HepG2 (cell line): Measurements from ENCODE around the gene GLRX2. TPM values are rescaled to one million over a fixed set of nuclear protein-coding genes. Genes with fewer than 3 reads are reported as not detected.

Experiments used
- ATF1 ChIP-seq: IDR thresholded peaks from 2 replicates; pipeline ENCODE4 v1.6.1; 2016; ENCODE audit warnings: mild to moderate bottlenecking, control low read depth
- ATRX ChIP-seq: sonication (generic); formaldehyde crosslinking; IDR thresholded peaks from 2 replicates; pipeline ENCODE4 v1.4.0; 2020; ENCODE audit warnings: missing genetic modification reagents, borderline replicate concordance
- CAMTA2 ChIP-seq: sonication (generic); formaldehyde crosslinking; IDR thresholded peaks from 2 replicates; pipeline ENCODE4 v1.4.0; 2020; ENCODE audit warnings: mild to moderate bottlenecking, missing genetic modification reagents, borderline replicate concordance
- CENPX ChIP-seq: sonication (generic); formaldehyde crosslinking; IDR thresholded peaks from 2 replicates; pipeline ENCODE4 v1.9.0; 2021; ENCODE audit warnings: mild to moderate bottlenecking, missing genetic modification reagents, moderate library complexity
- CSRNP2 ChIP-seq: sonication (generic); formaldehyde crosslinking; conservative IDR thresholded peaks from 2 replicates; pipeline ENCODE4 v1.8.0; 2022; ENCODE audit warnings: low read depth, missing genetic modification reagents
- E2F1 ChIP-seq: sonication (generic); formaldehyde crosslinking; IDR thresholded peaks from 2 replicates; pipeline ENCODE4 v1.5.0; 2020; ENCODE audit warnings: missing genetic modification reagents
- FOXM1 ChIP-seq: sonication (generic); formaldehyde crosslinking; IDR thresholded peaks from 2 replicates; pipeline ENCODE4 v1.5.0; 2020; ENCODE audit warnings: missing genetic modification reagents
- GATAD2A ChIP-seq: IDR thresholded peaks from 2 replicates; pipeline ENCODE4 v1.6.1; 2016
- GTF2F1 ChIP-seq: fragments of 150-350 bp; IDR thresholded peaks from 2 replicates; pipeline ENCODE4 v1.6.1; 2014; ENCODE audit warnings: low read length
- ISX ChIP-seq: sonication (generic); formaldehyde crosslinking; conservative IDR thresholded peaks from 2 replicates; pipeline ENCODE4 v1.5.0; 2020; ENCODE audit warnings: missing genetic modification reagents
- JUNB ChIP-seq: sonication (generic); formaldehyde crosslinking; IDR thresholded peaks from 2 replicates; pipeline ENCODE4 v1.8.0; 2022; ENCODE audit warnings: missing genetic modification reagents, mild to moderate bottlenecking, borderline replicate concordance
- NBN ChIP-seq: fragments of 450-650 bp; conservative IDR thresholded peaks from 2 replicates; pipeline ENCODE4 v1.6.1; 2017
- REXO4 ChIP-seq: sonication (generic); formaldehyde crosslinking; IDR thresholded peaks from 2 replicates; pipeline ENCODE4 v1.8.0; 2022; ENCODE audit warnings: missing genetic modification reagents, mild to moderate bottlenecking, borderline replicate concordance
- SKI ChIP-seq: fragments of 450-650 bp; IDR thresholded peaks from one replicate; pipeline ENCODE4 v1.6.1; 2018; ENCODE audit warnings: mild to moderate bottlenecking; ENCODE audit not compliant: partially characterized antibody
- SMYD3 ChIP-seq: sonication (generic); formaldehyde crosslinking; IDR thresholded peaks from 2 replicates; pipeline ENCODE4 v1.8.1; 2023; ENCODE audit warnings: mild to moderate bottlenecking, missing genetic modification reagents
- TBL1XR1 ChIP-seq: fragments of 150-350 bp; IDR thresholded peaks from 2 replicates; pipeline ENCODE4 v1.6.1; 2014; ENCODE audit warnings: borderline replicate concordance, low read length; ENCODE audit not compliant: partially characterized antibody
- TCF7L2 ChIP-seq: IDR thresholded peaks from 2 replicates; pipeline ENCODE4 v1.6.1; 2011; ENCODE audit warnings: mild to moderate bottlenecking, low read depth, low read length, moderate library complexity
- THAP8 ChIP-seq: sonication (generic); formaldehyde crosslinking; IDR thresholded peaks from 2 replicates; pipeline ENCODE4 v1.5.1; 2020; ENCODE audit warnings: missing genetic modification reagents, mild to moderate bottlenecking, borderline replicate concordance
- TRIM22 ChIP-seq: fragments of 450-650 bp; IDR thresholded peaks from 2 replicates; pipeline ENCODE4 v1.6.1; 2017
- ZNF354B ChIP-seq: sonication (generic); formaldehyde crosslinking; IDR thresholded peaks from 2 replicates; pipeline ENCODE4 v1.8.0; 2022; ENCODE audit warnings: mild to moderate bottlenecking, missing genetic modification reagents
- ZNF746 ChIP-seq: sonication (generic); formaldehyde crosslinking; IDR thresholded peaks from 2 replicates; pipeline ENCODE4 v1.8.0; 2022; ENCODE audit warnings: mild to moderate bottlenecking, missing genetic modification reagents
- polyA plus RNA-seq, 8 experiments: library from polyadenylated mRNA; depleted of rRNA in 3 of 8; stranded (reverse) in 7 of 8; unstranded in 1 of 8; fragments of >200 nt; fragmentation: Illumina TruSeq in 4 of 8; extraction: Trizol in 4 of 8; gene quantifications; 2 replicates each; pipeline versions ENCODE4 v1.2.1 to v1.2.3, GENCODE V29; 2011 to 2016; ENCODE audit warnings: low read depth in 4 of 8, missing spikeins in 1 of 8, mixed read lengths in 1 of 8; ENCODE audit not compliant: insufficient read depth in 1 of 8
- total RNA-seq, 5 experiments: library from RNA; depleted of rRNA; stranded (reverse); fragments of >200 nt; fragmentation: Illumina TruSeq; extraction: Trizol; gene quantifications; 2 replicates each; pipeline ENCODE4 v1.2.3, GENCODE V29; 2016; ENCODE audit warnings: low read depth in 1 of 5
- TF ChIP-seq, protein P1 (sequence below): sonication (generic); formaldehyde crosslinking; IDR thresholded peaks from 2 replicates; pipeline ENCODE4 v1.8.1; 2022; ENCODE audit warnings: low read depth, mild to moderate bottlenecking, missing genetic modification reagents

GLRX2 gene
- total and polyA plus RNA-seq, 2 of the 13 experiments (the other 11 are each of a cell fraction or from before 2014, with no cell fraction given) = 11.9 to 39.0 TPM

GRCh38 chr1:193121616-193122593, 16.7 kb upstream of the GLRX2 start, which contains the start of gene CDC73 (continued):
- no peak for TF ChIP-seq CSRNP2
- peak; percentile 85 for TF ChIP-seq CAMTA2 (CRISPR knock-in tag)
- no peak for TF ChIP-seq TBL1XR1
- TF ChIP-seq, protein P1, sequence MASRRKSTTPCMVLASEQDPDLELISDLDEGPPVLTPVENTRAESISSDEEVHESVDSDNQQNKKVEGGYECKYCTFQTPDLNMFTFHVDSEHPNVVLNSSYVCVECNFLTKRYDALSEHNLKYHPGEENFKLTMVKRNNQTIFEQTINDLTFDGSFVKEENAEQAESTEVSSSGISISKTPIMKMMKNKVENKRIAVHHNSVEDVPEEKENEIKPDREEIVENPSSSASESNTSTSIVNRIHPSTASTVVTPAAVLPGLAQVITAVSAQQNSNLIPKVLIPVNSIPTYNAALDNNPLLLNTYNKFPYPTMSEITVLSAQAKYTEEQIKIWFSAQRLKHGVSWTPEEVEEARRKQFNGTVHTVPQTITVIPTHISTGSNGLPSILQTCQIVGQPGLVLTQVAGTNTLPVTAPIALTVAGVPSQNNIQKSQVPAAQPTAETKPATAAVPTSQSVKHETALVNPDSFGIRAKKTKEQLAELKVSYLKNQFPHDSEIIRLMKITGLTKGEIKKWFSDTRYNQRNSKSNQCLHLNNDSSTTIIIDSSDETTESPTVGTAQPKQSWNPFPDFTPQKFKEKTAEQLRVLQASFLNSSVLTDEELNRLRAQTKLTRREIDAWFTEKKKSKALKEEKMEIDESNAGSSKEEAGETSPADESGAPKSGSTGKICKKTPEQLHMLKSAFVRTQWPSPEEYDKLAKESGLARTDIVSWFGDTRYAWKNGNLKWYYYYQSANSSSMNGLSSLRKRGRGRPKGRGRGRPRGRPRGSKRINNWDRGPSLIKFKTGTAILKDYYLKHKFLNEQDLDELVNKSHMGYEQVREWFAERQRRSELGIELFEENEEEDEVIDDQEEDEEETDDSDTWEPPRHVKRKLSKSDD = peak; percentile 86; the same call in 1 of the 2 replicates
- TF ChIP-seq GTF2F1 = no peak; the same call in 1 of the 2 replicates
- no peak for TF ChIP-seq ATRX (CRISPR knock-in tag)
- TF ChIP-seq GATAD2A (CRISPR knock-in tag) = peak; percentile 87
- no peak for TF ChIP-seq REXO4 (CRISPR knock-in tag)
- TF ChIP-seq SMYD3 (CRISPR knock-in tag) = no peak; the same call in 1 of the 2 replicates
- no peak for TF ChIP-seq ISX
- no peak; the same call in 1 of the 2 replicates for TF ChIP-seq ATF1 (CRISPR knock-in tag)
- TF ChIP-seq JUNB (CRISPR knock-in tag) = 0 out of 2 replicates have a peak, but pooled peaks have one; percentile 22
- no peak for TF ChIP-seq CENPX
- TF ChIP-seq ZNF746 (CRISPR knock-in tag) = peak; percentile 70; the same call in 1 of the 2 replicates
- no peak for TF ChIP-seq TRIM22
- TF ChIP-seq NBN = no peak
- no peak for TF ChIP-seq ZNF354B (CRISPR knock-in tag)
- TF ChIP-seq FOXM1 (CRISPR knock-in tag) = no peak
- TF ChIP-seq E2F1 (CRISPR knock-in tag) = peak; percentile 69; the same call in 1 of the 2 replicates
- peak; percentile 98; the same call in 1 of the 2 replicates for TF ChIP-seq THAP8 (CRISPR knock-in tag)
- TF ChIP-seq SKI = peak; percentile 7
- TF ChIP-seq TCF7L2 = no peak
